ENCODE results near the gene UBE2Z. TPM values are rescaled to one million over a fixed set of nuclear protein-coding genes. Genes with fewer than 3 reads are reported as not detected.

UBE2Z gene
- total and polyA plus RNA-seq, 2 of the 13 experiments (the other 11 are each of a cell fraction or from before 2014, with no cell fraction given) = 63.2 to 122 TPM

DNA sequence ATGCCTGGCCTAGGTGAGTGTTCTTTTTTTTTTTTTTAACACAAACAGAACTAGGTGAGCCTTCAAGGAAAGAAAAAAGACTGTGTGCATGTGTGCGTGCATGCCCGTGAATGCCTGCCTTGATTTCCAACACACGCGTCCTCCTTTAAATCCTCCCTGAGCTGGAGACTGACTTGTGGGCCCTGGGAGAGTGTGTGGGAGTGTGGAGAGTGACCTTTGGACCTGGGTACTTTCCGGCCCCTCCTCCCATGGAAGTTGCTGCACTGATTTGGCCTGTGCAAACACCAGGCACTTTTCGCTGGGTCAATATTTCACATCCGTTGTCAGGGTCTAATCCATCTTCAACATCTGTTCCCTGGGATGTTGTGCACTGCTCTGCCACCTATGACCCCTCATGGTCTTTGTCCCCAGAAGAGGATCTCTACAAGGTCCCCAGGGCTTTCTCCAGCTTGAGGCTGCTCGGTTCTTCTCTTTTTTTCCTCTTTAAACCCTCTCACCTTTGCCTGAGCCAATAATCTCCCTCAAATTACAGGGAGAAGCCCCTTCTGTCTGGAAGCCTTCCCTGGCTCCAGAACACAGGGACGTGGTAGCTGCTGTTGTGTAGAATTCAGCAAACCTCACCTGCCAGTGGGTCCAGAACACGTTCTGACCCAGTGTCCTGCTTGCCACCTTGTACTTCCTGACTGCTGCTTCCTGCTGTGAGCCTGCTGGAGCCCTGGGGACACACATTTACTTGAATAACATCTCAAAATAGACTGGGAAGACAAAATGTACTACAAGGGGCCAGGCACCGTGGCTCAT lies 36.5 kb upstream of the UBE2Z start (continued):
- TF ChIP-seq, protein P1, sequence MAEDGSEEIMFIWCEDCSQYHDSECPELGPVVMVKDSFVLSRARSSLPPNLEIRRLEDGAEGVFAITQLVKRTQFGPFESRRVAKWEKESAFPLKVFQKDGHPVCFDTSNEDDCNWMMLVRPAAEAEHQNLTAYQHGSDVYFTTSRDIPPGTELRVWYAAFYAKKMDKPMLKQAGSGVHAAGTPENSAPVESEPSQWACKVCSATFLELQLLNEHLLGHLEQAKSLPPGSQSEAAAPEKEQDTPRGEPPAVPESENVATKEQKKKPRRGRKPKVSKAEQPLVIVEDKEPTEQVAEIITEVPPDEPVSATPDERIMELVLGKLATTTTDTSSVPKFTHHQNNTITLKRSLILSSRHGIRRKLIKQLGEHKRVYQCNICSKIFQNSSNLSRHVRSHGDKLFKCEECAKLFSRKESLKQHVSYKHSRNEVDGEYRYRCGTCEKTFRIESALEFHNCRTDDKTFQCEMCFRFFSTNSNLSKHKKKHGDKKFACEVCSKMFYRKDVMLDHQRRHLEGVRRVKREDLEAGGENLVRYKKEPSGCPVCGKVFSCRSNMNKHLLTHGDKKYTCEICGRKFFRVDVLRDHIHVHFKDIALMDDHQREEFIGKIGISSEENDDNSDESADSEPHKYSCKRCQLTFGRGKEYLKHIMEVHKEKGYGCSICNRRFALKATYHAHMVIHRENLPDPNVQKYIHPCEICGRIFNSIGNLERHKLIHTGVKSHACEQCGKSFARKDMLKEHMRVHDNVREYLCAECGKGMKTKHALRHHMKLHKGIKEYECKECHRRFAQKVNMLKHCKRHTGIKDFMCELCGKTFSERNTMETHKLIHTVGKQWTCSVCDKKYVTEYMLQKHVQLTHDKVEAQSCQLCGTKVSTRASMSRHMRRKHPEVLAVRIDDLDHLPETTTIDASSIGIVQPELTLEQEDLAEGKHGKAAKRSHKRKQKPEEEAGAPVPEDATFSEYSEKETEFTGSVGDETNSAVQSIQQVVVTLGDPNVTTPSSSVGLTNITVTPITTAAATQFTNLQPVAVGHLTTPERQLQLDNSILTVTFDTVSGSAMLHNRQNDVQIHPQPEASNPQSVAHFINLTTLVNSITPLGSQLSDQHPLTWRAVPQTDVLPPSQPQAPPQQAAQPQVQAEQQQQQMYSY (CRISPR knock-in tag; IDR thresholded peaks at IDR 0.05) = no peak
- peak; percentile 95 for TF ChIP-seq RXRA (CRISPR knock-in tag; IDR thresholded peaks at IDR 0.05)
- TF ChIP-seq MAFK (conservative IDR thresholded peaks at IDR 0.05 in 1 of 2, IDR thresholded peaks at IDR 0.05 in 1 of 2; ENCODE audit: low read length in 2 of 2) = peak; percentile 42 to 43; a peak in 2 of 4 replicates
- TF ChIP-seq, protein P2, sequence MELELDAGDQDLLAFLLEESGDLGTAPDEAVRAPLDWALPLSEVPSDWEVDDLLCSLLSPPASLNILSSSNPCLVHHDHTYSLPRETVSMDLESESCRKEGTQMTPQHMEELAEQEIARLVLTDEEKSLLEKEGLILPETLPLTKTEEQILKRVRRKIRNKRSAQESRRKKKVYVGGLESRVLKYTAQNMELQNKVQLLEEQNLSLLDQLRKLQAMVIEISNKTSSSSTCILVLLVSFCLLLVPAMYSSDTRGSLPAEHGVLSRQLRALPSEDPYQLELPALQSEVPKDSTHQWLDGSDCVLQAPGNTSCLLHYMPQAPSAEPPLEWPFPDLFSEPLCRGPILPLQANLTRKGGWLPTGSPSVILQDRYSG (CRISPR knock-in tag; IDR thresholded peaks at IDR 0.05) = no peak
- TF ChIP-seq NFKB2 (CRISPR knock-in tag; IDR thresholded peaks at IDR 0.05; ENCODE audit: borderline replicate concordance) = no peak; the same call in 1 of the 2 replicates
- peak; percentile 77 for TF ChIP-seq ZKSCAN1 (IDR thresholded peaks at IDR 0.05; ENCODE audit: low read length)
- peak; percentile 94; the same call in 1 of the 2 replicates for TF ChIP-seq ZNF205 (CRISPR knock-in tag; IDR thresholded peaks at IDR 0.05)
- peak; percentile 99 for TF ChIP-seq MEIS2 (CRISPR knock-in tag; IDR thresholded peaks at IDR 0.05)
- TF ChIP-seq ZNF10 (CRISPR knock-in tag; IDR thresholded peaks at IDR 0.05; ENCODE audit: borderline replicate concordance, low read depth) = no peak
- TF ChIP-seq ELF1 (CRISPR knock-in tag; IDR thresholded peaks at IDR 0.05) = peak; percentile 58; the same call in 1 of the 2 replicates
- peak; percentile 57; the same call in 1 of the 2 replicates for TF ChIP-seq YEATS4 (CRISPR knock-in tag; IDR thresholded peaks at IDR 0.05; ENCODE audit: borderline replicate concordance)
- TF ChIP-seq PCBP1 (IDR thresholded peaks at IDR 0.05; ENCODE audit: borderline replicate concordance, low read depth, low read length) = no peak
- TF ChIP-seq, protein P3, sequence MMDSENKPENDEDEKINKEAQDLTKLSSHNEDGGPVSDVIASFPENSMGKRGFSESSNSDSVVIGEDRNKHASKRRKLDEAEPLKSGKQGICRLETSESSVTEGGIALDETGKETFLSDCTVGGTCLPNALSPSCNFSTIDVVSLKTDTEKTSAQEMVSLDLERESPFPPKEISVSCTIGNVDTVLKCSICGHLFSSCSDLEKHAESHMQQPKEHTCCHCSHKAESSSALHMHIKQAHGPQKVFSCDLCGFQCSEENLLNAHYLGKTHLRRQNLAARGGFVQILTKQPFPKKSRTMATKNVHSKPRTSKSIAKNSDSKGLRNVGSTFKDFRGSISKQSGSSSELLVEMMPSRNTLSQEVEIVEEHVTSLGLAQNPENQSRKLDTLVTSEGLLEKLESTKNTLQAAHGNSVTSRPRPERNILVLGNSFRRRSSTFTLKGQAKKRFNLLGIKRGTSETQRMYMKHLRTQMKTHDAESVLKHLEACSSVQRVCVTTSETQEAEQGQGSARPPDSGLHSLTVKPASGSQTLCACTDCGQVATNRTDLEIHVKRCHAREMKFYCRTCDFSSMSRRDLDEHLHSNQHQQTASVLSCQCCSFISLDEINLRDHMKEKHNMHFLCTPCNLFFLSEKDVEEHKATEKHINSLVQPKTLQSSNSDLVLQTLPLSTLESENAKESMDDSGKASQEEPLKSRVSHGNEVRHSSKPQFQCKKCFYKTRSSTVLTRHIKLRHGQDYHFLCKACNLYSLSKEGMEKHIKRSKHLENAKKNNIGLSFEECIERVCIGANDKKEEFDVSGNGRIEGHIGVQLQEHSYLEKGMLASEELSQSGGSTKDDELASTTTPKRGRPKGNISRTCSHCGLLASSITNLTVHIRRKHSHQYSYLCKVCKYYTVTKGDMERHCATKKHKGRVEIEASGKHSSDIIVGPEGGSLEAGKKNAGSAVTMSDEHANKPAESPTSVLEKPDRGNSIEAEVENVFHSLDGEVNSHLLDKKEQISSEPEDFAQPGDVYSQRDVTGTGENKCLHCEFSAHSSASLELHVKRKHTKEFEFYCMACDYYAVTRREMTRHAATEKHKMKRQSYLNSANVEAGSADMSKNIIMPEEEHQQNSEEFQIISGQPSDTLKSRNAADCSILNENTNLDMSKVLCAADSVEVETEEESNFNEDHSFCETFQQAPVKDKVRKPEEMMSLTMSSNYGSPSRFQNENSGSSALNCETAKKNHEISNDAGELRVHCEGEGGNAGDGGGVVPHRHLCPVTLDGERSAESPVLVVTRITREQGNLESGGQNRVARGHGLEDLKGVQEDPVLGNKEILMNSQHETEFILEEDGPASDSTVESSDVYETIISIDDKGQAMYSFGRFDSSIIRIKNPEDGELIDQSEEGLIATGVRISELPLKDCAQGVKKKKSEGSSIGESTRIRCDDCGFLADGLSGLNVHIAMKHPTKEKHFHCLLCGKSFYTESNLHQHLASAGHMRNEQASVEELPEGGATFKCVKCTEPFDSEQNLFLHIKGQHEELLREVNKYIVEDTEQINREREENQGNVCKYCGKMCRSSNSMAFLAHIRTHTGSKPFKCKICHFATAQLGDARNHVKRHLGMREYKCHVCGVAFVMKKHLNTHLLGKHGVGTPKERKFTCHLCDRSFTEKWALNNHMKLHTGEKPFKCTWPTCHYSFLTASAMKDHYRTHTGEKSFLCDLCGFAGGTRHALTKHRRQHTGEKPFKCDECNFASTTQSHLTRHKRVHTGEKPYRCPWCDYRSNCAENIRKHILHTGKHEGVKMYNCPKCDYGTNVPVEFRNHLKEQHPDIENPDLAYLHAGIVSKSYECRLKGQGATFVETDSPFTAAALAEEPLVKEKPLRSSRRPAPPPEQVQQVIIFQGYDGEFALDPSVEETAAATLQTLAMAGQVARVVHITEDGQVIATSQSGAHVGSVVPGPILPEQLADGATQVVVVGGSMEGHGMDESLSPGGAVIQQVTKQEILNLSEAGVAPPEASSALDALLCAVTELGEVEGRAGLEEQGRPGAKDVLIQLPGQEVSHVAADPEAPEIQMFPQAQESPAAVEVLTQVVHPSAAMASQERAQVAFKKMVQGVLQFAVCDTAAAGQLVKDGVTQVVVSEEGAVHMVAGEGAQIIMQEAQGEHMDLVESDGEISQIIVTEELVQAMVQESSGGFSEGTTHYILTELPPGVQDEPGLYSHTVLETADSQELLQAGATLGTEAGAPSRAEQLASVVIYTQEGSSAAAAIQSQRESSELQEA (CRISPR knock-in tag; IDR thresholded peaks at IDR 0.05; ENCODE audit: not compliant biosample characterization) = no peak
- TF ChIP-seq SIN3A (IDR thresholded peaks at IDR 0.05; ENCODE audit: borderline replicate concordance, low read depth, low read length) = peak; percentile 83; the same call in 1 of the 2 replicates

All from HepG2 (cell line).